ENCODE data around the gene MAGI2. TPM values are rescaled to one million over a fixed set of nuclear protein-coding genes. Genes with fewer than 3 reads are reported as not detected.

Gene MAGI2
- total RNA-seq, 4 donors from 2014 or later = 0.23 to 5.5 (median 0.45) TPM

GRCh38 chr7:78528964-78529363, 924.5 kb downstream of the MAGI2 start:
- Histone ChIP-seq H3K4me3 (no peak overlapping the region), H3K9me3 (no peaks in the 10 kb centered on the region), H3K4me1 (no peaks in the 10 kb centered on the region), H3K36me3 (no peaks in the 10 kb centered on the region), H3K27ac (no peak overlapping the region), H3K27me3 (no peaks in the 10 kb centered on the region)
- no peak for DNase-seq
- intact Hi-C loops (cut with DNase I) = no loop called here
- TF ChIP-seq POLR2A (IDR thresholded peaks at IDR 0.05) (no peak), CTCF (IDR thresholded peaks at IDR 0.05) (no peak)
- WGBS, 2 donors = 59 to 61% methylated on average over 3 of the region's 3 CpGs

- Histone ChIP-seq H3K9me3 (no peaks in the 10 kb centered on the region), H3K4me1 (no peaks in the 10 kb centered on the region), H3K27me3 (no peaks in the 10 kb centered on the region), H3K4me3 (no peak overlapping the region), H3K36me3 (no peaks in the 10 kb centered on the region), H3K27ac (no peak overlapping the region)
- 25 to 58% methylated on average over 3 to 5 of the region's 5 CpGs for WGBS, 2 donors
- TF ChIP-seq CTCF (IDR thresholded peaks at IDR 0.05) = no peak
- no peak for TF ChIP-seq POLR2A (IDR thresholded peaks at IDR 0.05)
- intact Hi-C loops (cut with DNase I) = no loop called here
- DNase-seq = no peak
These were observed 929.5 kb downstream of the MAGI2 start for GRCh38 chr7:78523930-78524329.

GRCh38 chr7:78521961-78522360, 931.5 kb downstream of the MAGI2 start:
- H3K27ac ChIP-seq = no peak overlapping the region
- 63 to 73% methylated on average over 3 of the region's 3 CpGs for WGBS, 2 donors
- TF ChIP-seq POLR2A (IDR thresholded peaks at IDR 0.05) (no peak), CTCF (IDR thresholded peaks at IDR 0.05) (no peak)

GRCh38 chr7:78516450-78516849, 937.0 kb downstream of the MAGI2 start:
- Histone ChIP-seq H3K9me3 (no peaks in the 10 kb centered on the region), H3K27ac (no peak overlapping the region), H3K4me1 (no peaks in the 10 kb centered on the region), H3K27me3 (no peaks in the 10 kb centered on the region), H3K4me3 (no peak overlapping the region), H3K36me3 (no peaks in the 10 kb centered on the region)
- intact Hi-C loops (cut with DNase I) = no loop called here
- no peak for DNase-seq
- no peak for TF ChIP-seq POLR2A (IDR thresholded peaks at IDR 0.05)
- TF ChIP-seq CTCF (IDR thresholded peaks at IDR 0.05) = no peak
- 21 to 72% methylated on average over 2 of the region's 2 CpGs for WGBS, 2 donors

More at GRCh38 chr7:78521961-78522360, 931.5 kb downstream of the MAGI2 start:
- DNase-seq = no peak
- Histone ChIP-seq H3K36me3 (no peaks in the 10 kb centered on the region), H3K4me1 (no peaks in the 10 kb centered on the region), H3K4me3 (no peak overlapping the region), H3K9me3 (no peaks in the 10 kb centered on the region), H3K27me3 (no peaks in the 10 kb centered on the region)
- intact Hi-C loops (cut with DNase I) = no loop called here

GRCh38 chr7:78514634-78515033, 938.8 kb downstream of the MAGI2 start:
- Histone ChIP-seq H3K27me3 (no peaks in the 10 kb centered on the region), H3K36me3 (no peaks in the 10 kb centered on the region), H3K9me3 (no peaks in the 10 kb centered on the region), H3K27ac (no peak overlapping the region), H3K4me3 (no peak overlapping the region), H3K4me1 (no peaks in the 10 kb centered on the region)
- TF ChIP-seq POLR2A (IDR thresholded peaks at IDR 0.05) (no peak), CTCF (IDR thresholded peaks at IDR 0.05) (no peak)
- 79 to 84% methylated on average over 4 to 6 of the region's 6 CpGs for WGBS, 2 donors
- intact Hi-C loops (cut with DNase I) = no loop called here
- no peak for DNase-seq

Measured in esophagus squamous epithelium (tissue), 5 donors.